ENCODE data around the gene NDUFS2. TPM values are rescaled to one million over a fixed set of nuclear protein-coding genes. Genes with fewer than 3 reads are reported as not detected.
A peak's percentile ranks its signal among the peaks of the same experiment; 100 is the strongest.

NDUFS2 gene
- total and polyA plus RNA-seq, 9 of the 15 experiments (the other 6 are each of a cell fraction or from before 2014, with no cell fraction given), result 70.0 to 176 (median 141) TPM

DNA sequence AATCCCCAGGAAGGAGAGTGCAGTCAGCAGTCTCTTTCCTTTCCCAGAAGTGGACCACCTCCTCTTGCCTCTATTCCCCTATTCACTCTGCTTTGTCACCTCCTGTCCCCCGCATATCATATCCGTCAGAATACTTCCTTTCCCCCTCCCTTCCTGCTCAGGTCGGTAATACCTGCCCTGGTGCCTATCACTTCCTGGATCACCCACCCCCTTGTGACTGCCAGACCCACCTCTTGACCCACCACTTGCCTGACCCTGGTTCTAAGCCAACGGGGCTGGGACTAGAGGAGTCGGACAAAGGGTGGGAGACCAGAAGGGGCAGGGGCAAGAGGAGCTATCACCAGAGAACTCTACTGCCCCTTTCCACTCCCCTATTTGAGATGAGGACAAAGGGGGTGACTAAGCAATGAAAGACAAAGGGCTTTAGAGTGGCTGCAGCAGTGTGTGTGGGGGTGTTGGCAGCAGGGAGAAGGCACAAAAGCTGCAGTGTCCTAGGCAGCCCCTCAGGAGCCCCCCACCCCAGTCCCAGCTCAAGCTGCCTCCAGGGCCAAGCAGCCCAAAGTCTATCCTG lies 1.7 kb upstream of the NDUFS2 start (continued):
- TF ChIP-seq ZNF584 (CRISPR knock-in tag; IDR thresholded peaks at IDR 0.05; ENCODE audit: low read depth) (no peak), POLR2AphosphoS5 (IDR thresholded peaks at IDR 0.05; ENCODE audit: control insufficient read depth, insufficient read depth, low read depth, low read length) (no peak), PPARD (CRISPR knock-in tag; IDR thresholded peaks at IDR 0.05) (no peak), BHLHE40 (IDR thresholded peaks at IDR 0.05; ENCODE audit: low read length) (no peak), USF1 (CRISPR knock-in tag; IDR thresholded peaks at IDR 0.05) (no peak), E2F1 (CRISPR knock-in tag; IDR thresholded peaks at IDR 0.05) (no peak), ZNF263 (CRISPR knock-in tag; IDR thresholded peaks at IDR 0.05; ENCODE audit: borderline replicate concordance) (no peak), KAT2B (IDR thresholded peaks at IDR 0.05; ENCODE audit: low read depth, low read length) (no peak), STAG1 (CRISPR knock-in tag; IDR thresholded peaks at IDR 0.05; ENCODE audit: borderline replicate concordance) (no peak), ZNF41 (CRISPR knock-in tag; conservative IDR thresholded peaks at IDR 0.05) (no peak), ZBTB17 (CRISPR knock-in tag; IDR thresholded peaks at IDR 0.05) (no peak), ZNF384 (IDR thresholded peaks at IDR 0.05; ENCODE audit: low read depth, low read length) (no peak), ZBTB7A (IDR thresholded peaks at IDR 0.05; ENCODE audit: borderline replicate concordance, control insufficient read depth, low read depth, low read length) (peak; percentile 62), EWSR1 (IDR thresholded peaks at IDR 0.05; ENCODE audit: borderline replicate concordance, low read depth, partially characterized antibody) (no peak), SRSF7 (optimal IDR thresholded peaks at IDR 0.05; ENCODE audit: low read depth, low read length) (no peak), PHB (CRISPR knock-in tag; IDR thresholded peaks at IDR 0.05) (no peak), U2AF1 (optimal IDR thresholded peaks at IDR 0.05; ENCODE audit: low read depth, low read length) (no peak), ZNF24 (IDR thresholded peaks at IDR 0.05) (no peak)
- TF ChIP-seq, protein P1, sequence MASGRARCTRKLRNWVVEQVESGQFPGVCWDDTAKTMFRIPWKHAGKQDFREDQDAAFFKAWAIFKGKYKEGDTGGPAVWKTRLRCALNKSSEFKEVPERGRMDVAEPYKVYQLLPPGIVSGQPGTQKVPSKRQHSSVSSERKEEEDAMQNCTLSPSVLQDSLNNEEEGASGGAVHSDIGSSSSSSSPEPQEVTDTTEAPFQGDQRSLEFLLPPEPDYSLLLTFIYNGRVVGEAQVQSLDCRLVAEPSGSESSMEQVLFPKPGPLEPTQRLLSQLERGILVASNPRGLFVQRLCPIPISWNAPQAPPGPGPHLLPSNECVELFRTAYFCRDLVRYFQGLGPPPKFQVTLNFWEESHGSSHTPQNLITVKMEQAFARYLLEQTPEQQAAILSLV (tag; IDR thresholded peaks at IDR 0.05), result no peak
